OCI-LY7 (cell line): ENCODE data around the gene DDIAS.

Source experiments
- EZH2phosphoT487 ChIP-seq: fragments of 200-600 bp; sonication (generic); IDR thresholded peaks from 2 replicates; pipeline ENCODE4 v1.6.1; 2018; ENCODE audit warnings: low read depth, borderline replicate concordance, mild to moderate bottlenecking, mixed run types, antibody characterized with exemption, low read length, moderate library complexity, mixed read lengths
- TF ChIP-seq, protein P1 (sequence below): fragments of 200-600 bp; sonication (generic); conservative IDR thresholded peaks from 2 replicates; pipeline ENCODE4 v1.5.1; 2014; ENCODE audit warnings: mild to moderate bottlenecking, antibody characterized with exemption, low read length, moderate library complexity, mixed read lengths

DNA sequence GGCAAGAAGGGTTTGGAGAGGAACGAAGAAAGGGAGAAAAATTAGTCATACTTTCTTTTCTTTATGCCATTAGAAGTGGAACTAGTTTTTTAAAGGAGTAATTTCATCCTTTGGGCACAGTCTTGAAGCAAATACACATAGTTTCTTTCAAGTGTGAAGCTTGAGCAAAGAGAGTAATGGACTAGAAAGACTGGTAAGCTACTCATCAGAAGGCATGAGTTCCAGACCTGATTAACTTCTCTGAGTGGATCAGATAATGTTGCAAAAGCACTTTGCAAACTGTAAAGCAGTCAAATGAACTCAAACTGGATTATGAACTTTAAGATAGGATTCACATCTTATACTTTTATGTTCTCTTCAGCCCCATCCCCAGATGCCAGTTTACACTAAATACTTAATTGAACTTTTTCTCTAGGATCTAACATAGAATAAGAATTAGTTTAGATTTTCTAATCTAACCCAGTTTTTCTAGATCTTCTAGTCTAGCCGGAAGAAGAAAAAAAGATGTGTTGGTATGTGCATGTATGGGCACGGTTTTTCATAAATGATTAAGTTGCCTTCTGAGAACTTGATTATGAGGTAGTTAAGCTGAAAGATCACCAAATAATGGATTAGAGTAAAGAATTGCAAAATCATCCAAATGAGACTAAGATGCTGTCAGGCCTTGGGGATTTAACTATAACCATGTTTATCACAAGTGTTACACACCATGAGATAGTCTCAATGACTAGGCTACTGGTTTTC, 2.5 kb downstream of the DDIAS start:
- no peak for TF ChIP-seq EZH2phosphoT487
- TF ChIP-seq, protein P1, sequence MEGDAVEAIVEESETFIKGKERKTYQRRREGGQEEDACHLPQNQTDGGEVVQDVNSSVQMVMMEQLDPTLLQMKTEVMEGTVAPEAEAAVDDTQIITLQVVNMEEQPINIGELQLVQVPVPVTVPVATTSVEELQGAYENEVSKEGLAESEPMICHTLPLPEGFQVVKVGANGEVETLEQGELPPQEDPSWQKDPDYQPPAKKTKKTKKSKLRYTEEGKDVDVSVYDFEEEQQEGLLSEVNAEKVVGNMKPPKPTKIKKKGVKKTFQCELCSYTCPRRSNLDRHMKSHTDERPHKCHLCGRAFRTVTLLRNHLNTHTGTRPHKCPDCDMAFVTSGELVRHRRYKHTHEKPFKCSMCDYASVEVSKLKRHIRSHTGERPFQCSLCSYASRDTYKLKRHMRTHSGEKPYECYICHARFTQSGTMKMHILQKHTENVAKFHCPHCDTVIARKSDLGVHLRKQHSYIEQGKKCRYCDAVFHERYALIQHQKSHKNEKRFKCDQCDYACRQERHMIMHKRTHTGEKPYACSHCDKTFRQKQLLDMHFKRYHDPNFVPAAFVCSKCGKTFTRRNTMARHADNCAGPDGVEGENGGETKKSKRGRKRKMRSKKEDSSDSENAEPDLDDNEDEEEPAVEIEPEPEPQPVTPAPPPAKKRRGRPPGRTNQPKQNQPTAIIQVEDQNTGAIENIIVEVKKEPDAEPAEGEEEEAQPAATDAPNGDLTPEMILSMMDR: no peak
